RWPE1 (cell line): ENCODE data around the gene NME9.
A peak's percentile ranks its signal among the peaks of the same experiment; 100 is the strongest.

ENCODE experiments used
- CTCF ChIA-PET: fragments of 350-600 bp; sonication (Branson Sonifier 250); formaldehyde crosslinking; extraction: SDS; loops from one replicate; lab custom pipeline; 2021; lab: Yijun Ruan, JAX
- POLR2A ChIA-PET: fragments of 400-600 bp; formaldehyde crosslinking; extraction: SDS; loops from one replicate; lab custom pipeline; 2020; ENCODE audit warnings: antibody characterized with exemption; ENCODE audit not compliant: low non-redundant PET; lab: Yijun Ruan, JAX
- DNase-seq: peaks from one replicate; pipeline ENCODE4 v3.0.0; 2012; ENCODE audit warnings: low spot score
- H3K27ac ChIP-seq: fragments of 450-650 bp; 2 replicates; pipeline ENCODE4 v1.5.1; 2017
- CTCF ChIP-seq: fragments of 450-650 bp; conservative IDR thresholded peaks from 2 replicates; pipeline ENCODE4 v1.5.1; 2017; ENCODE audit warnings: low read depth, mild to moderate bottlenecking

NME9 gene

GRCh38 chr3:138327831-138328230, 1.8 kb downstream of the NME9 start:
- ChIA-PET POLR2A (no interaction called here), CTCF (interaction anchor here (0.6 kb wide), 1 partner anchor 14 kb away, joined by 3 read pairs; no protein-coding TSS in a partner anchor)
- TF ChIP-seq CTCF, result no peak
- DNase-seq, result peak; percentile 69
- H3K27ac ChIP-seq, result no peak overlapping the region

- no peak overlapping the region for H3K27ac ChIP-seq
- ChIA-PET CTCF (interaction anchor here (0.6 to 0.8 kb wide), 3 partner anchors 72 to 609 kb away, joined by 3 to 4 read pairs (median 4); no protein-coding TSS in a partner anchor), POLR2A (no interaction called here)
- no peak for DNase-seq
- TF ChIP-seq CTCF, result no peak
These were observed 2.6 kb downstream of the NME9 start for GRCh38 chr3:138326866-138327595.

GRCh38 chr3:138325990-138326389, 3.7 kb downstream of the NME9 start:
- ChIA-PET POLR2A (no interaction called here), CTCF (interaction anchor here (0.8 kb wide), 2 partner anchors 10 to 91 kb away, joined by 3 read pairs; no protein-coding TSS in a partner anchor)
- no peak overlapping the region for H3K27ac ChIP-seq
- no peak for DNase-seq
- TF ChIP-seq CTCF, result no peak

- TF ChIP-seq CTCF, result no peak
- H3K27ac ChIP-seq, result no peak overlapping the region
- DNase-seq, result no peak
- ChIA-PET POLR2A (no interaction called here), CTCF (no interaction called here)
These were observed 5.7 kb downstream of the NME9 start for GRCh38 chr3:138323971-138324370.

GRCh38 chr3:138317687-138318086, 12.0 kb downstream of the NME9 start:
- ChIA-PET POLR2A (no interaction called here), CTCF (interaction anchor here (0.7 kb wide), 1 partner anchor 214 kb away, joined by 3 read pairs; no protein-coding TSS in a partner anchor)

GRCh38 chr3:138314751-138315150, 14.9 kb downstream of the NME9 start:
- CTCF ChIA-PET, result no interaction called here
- DNase-seq, result no peak
- no peak for TF ChIP-seq CTCF

More at GRCh38 chr3:138317687-138318086, 12.0 kb downstream of the NME9 start:
- no peak for TF ChIP-seq CTCF
- DNase-seq, result no peak
- no peak overlapping the region for H3K27ac ChIP-seq

More at GRCh38 chr3:138314751-138315150, 14.9 kb downstream of the NME9 start:
- no peak overlapping the region for H3K27ac ChIP-seq
- POLR2A ChIA-PET, result no interaction called here
